Fibroblast of lung (primary cell): ENCODE measurements around the gene NFASC.

Source experiments
- EZH2 ChIP-seq: IDR thresholded peaks from 2 replicates; pipeline ENCODE4 v1.5.1; 2012; ENCODE audit warnings: low read length, control low read depth, mild to moderate bottlenecking; ENCODE audit errors: missing control alignments
- TF ChIP-seq, protein P1 (sequence below), 2 donors: IDR thresholded peaks in 1 of 2; conservative IDR thresholded peaks in 1 of 2; 1 replicate in 1 of 2; 2 replicates in 1 of 2; pipeline ENCODE4 v1.5.1; 2011 to 2012; ENCODE audit warnings: low read length in 2 of 2, control low read depth in 1 of 2, inconsistent platforms in 1 of 2, low read depth in 1 of 2, mild to moderate bottlenecking in 1 of 2

DNA sequence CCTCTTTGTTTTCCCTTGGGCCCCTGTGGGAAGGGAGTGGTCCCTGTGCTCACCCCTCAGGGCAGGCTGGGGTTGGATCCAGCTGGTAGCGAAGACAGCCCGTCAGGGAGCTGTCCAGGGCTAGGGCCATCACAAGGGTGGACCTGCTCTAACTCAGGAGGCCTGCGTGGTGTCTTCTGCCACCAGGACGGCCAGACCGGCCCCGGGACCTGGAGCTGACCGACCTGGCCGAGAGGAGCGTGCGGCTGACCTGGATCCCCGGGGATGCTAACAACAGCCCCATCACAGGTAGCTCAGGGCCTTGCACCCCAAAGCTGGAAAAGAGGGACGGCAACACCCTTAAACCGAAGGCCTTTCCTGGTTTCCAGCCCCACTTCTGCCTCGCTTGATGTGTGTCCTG, 108.1 kb downstream of the NFASC start:
- TF ChIP-seq, protein P1, sequence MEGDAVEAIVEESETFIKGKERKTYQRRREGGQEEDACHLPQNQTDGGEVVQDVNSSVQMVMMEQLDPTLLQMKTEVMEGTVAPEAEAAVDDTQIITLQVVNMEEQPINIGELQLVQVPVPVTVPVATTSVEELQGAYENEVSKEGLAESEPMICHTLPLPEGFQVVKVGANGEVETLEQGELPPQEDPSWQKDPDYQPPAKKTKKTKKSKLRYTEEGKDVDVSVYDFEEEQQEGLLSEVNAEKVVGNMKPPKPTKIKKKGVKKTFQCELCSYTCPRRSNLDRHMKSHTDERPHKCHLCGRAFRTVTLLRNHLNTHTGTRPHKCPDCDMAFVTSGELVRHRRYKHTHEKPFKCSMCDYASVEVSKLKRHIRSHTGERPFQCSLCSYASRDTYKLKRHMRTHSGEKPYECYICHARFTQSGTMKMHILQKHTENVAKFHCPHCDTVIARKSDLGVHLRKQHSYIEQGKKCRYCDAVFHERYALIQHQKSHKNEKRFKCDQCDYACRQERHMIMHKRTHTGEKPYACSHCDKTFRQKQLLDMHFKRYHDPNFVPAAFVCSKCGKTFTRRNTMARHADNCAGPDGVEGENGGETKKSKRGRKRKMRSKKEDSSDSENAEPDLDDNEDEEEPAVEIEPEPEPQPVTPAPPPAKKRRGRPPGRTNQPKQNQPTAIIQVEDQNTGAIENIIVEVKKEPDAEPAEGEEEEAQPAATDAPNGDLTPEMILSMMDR (conservative IDR thresholded peaks at IDR 0.05 in 1 of 2, IDR thresholded peaks at IDR 0.05 in 1 of 2; ENCODE audit: low read depth in 1 of 2, low read length in 2 of 2) = no peak
- TF ChIP-seq EZH2 = no peak
